CD14-positive monocyte (primary cell): ENCODE results near the gene ZRSR2. TPM values are rescaled to one million over a fixed set of nuclear protein-coding genes. Genes with fewer than 3 reads are reported as not detected.

Source experiments
- DNase-seq, 3 donors: peaks; one replicate each; pipeline ENCODE4 v3.0.0-alpha.2; 2011 to 2022
- H2AFZ ChIP-seq: 2 replicates; pipeline ENCODE4 v1.6.0; 2012; ENCODE audit warnings: mild to moderate bottlenecking, low read depth, low read length, inconsistent platforms; ENCODE audit not compliant: insufficient read depth, poor library complexity, severe bottlenecking
- H3K27ac ChIP-seq, 2 donors: 1 replicate in 1 of 2; 2 replicates in 1 of 2; pipeline ENCODE4 v1.5.1; 2012 to 2013; ENCODE audit warnings: low read length in 2 of 2, control low read depth in 1 of 2, inconsistent platforms in 1 of 2, low read depth in 1 of 2, mild to moderate bottlenecking in 1 of 2
- H3K27me3 ChIP-seq, 2 donors: one replicate each; pipeline versions ENCODE4 v1.6.0 to v1.6.1; 2011 to 2013; ENCODE audit warnings: low read length in 2 of 2; ENCODE audit not compliant: control insufficient read depth in 2 of 2, insufficient read depth in 2 of 2
- H3K36me3 ChIP-seq, 2 donors: replicated peaks in 1 of 2; 1 replicate in 1 of 2; 2 replicates in 1 of 2; pipeline versions ENCODE4 v1.5.1 to v1.6.1; 2012 to 2013; ENCODE audit warnings: low read length in 2 of 2, control low read depth in 1 of 2, inconsistent platforms in 1 of 2, mild to moderate bottlenecking in 1 of 2; ENCODE audit not compliant: insufficient read depth in 2 of 2, control insufficient read depth in 1 of 2
- H3K4me1 ChIP-seq, 2 donors: 1 replicate in 1 of 2; 2 replicates in 1 of 2; pipeline versions ENCODE4 v1.5.1 to v1.6.1; 2012 to 2013; ENCODE audit warnings: low read length in 2 of 2, control low read depth in 1 of 2, inconsistent platforms in 1 of 2, mild to moderate bottlenecking in 1 of 2, moderate library complexity in 1 of 2; ENCODE audit not compliant: insufficient read depth in 2 of 2, control insufficient read depth in 1 of 2
- H3K4me2 ChIP-seq: replicated peaks from 2 replicates; pipeline ENCODE3; 2012; ENCODE audit warnings: low read length, moderate library complexity, mild to moderate bottlenecking; ENCODE audit not compliant: poor library complexity, severe bottlenecking; ENCODE audit errors: extremely low read depth
- H3K4me3 ChIP-seq, 3 experiments: fragments of 200-600 bp in 1 of 3; sonication (generic) in 1 of 3; replicated peaks in 1 of 3; 1 replicate in 2 of 3; 2 replicates in 1 of 3; pipeline ENCODE4 v1.5.1; 2011 to 2013; ENCODE audit warnings: low read length in 3 of 3, mild to moderate bottlenecking in 3 of 3, control low read depth in 2 of 3, low read depth in 2 of 3, inconsistent platforms in 1 of 3, moderate library complexity in 1 of 3
- H3K79me2 ChIP-seq: 2 replicates; pipeline ENCODE4 v1.6.0; 2012; ENCODE audit warnings: mild to moderate bottlenecking, control low read depth, inconsistent platforms, low read length, moderate library complexity; ENCODE audit not compliant: insufficient read depth
- H3K9ac ChIP-seq: 2 replicates; pipeline ENCODE4 v1.6.0; 2017; ENCODE audit warnings: low read length, mild to moderate bottlenecking; ENCODE audit not compliant: insufficient read depth, poor library complexity, severe bottlenecking
- H3K9me3 ChIP-seq, 2 donors: replicated peaks in 1 of 2; 1 replicate in 1 of 2; 2 replicates in 1 of 2; pipeline versions ENCODE4 v1.5.1 to v1.6.1; 2012 to 2013; ENCODE audit warnings: low read length in 2 of 2, control low read depth in 1 of 2; ENCODE audit not compliant: control insufficient read depth in 1 of 2, insufficient read depth in 1 of 2
- H4K20me1 ChIP-seq: 2 replicates; pipeline ENCODE4 v1.6.0; 2012; ENCODE audit warnings: mild to moderate bottlenecking, low read length, control low read depth, moderate library complexity; ENCODE audit not compliant: insufficient read depth
- H3K27ac Mint-ChIP-seq, 7 donors: one replicate each; pipeline ENCODE4 v1.8.0; 2020; ENCODE audit warnings: mild to moderate bottlenecking in 7 of 7, mixed read lengths in 7 of 7, moderate library complexity in 6 of 7, inconsistent platforms in 2 of 7
- H3K27me3 Mint-ChIP-seq, 3 donors: one replicate each; pipeline ENCODE4 v1.8.0; 2021 to 2022; ENCODE audit warnings: low read depth in 3 of 3, mild to moderate bottlenecking in 3 of 3, mixed read lengths in 3 of 3, moderate library complexity in 3 of 3, inconsistent platforms in 1 of 3
- H3K36me3 Mint-ChIP-seq, 2 donors: one replicate each; pipeline ENCODE4 v1.8.0; 2020; ENCODE audit warnings: mixed read lengths in 2 of 2, inconsistent platforms in 1 of 2, mild to moderate bottlenecking in 1 of 2
- H3K4me1 Mint-ChIP-seq: one replicate; pipeline ENCODE4 v1.8.0; 2020; ENCODE audit warnings: mild to moderate bottlenecking, mixed read lengths
- H3K4me3 Mint-ChIP-seq, 2 donors: one replicate each; pipeline ENCODE4 v1.8.0; 2020; ENCODE audit warnings: mild to moderate bottlenecking in 2 of 2, mixed read lengths in 2 of 2, moderate library complexity in 1 of 2
- H3K9me3 Mint-ChIP-seq, 7 donors: one replicate each; pipeline ENCODE4 v1.8.0; 2020 to 2022; ENCODE audit warnings: mixed read lengths in 7 of 7, mild to moderate bottlenecking in 6 of 7, moderate library complexity in 6 of 7, inconsistent platforms in 2 of 7
- CTCF ChIP-seq: fragments of 200-600 bp; IDR thresholded peaks from one replicate; pipeline ENCODE4 v1.8.0; 2022; ENCODE audit warnings: antibody characterized with exemption, mild to moderate bottlenecking
- WGBS: methylation state at CpG from one replicate; pipeline ENCODE4 v1.1.5; 2013; ENCODE audit warnings: missing lambda C conversion rate; ENCODE audit not compliant: insufficient coverage; 5-methylcytosine and 5-hydroxymethylcytosine counted together
- intact Hi-C, 2 donors: fragments of 100-400 bp; cut with micrococcal nuclease; formaldehyde crosslinking; loops; one replicate each; pipeline versions ENCODE4 v1.15.0 to v1.15.1; 2023
- polyA plus RNA-seq, 3 donors: library from polyadenylated mRNA; depleted of rRNA in 1 of 3; unstranded in 2 of 3; stranded (reverse) in 1 of 3; fragments of 300-500 nt in 2 of 3; fragments of >200 nt in 1 of 3; fragmentation: Illumina TruSeq in 2 of 3; gene quantifications; 1 replicate in 2 of 3; 2 replicates in 1 of 3; pipeline ENCODE4 v1.2.3, GENCODE V29; 2012 to 2021

ZRSR2 gene
- polyA plus RNA-seq, 3 donors = 9.3 to 32.1 (median 11.2) TPM

- Histone ChIP-seq H3K4me2 (peak overlapping the region; percentile 88), H3K27ac (peak overlapping the region; percentile 99 to 100), H3K4me3 (peak overlapping the region; percentile 14 to 81 (median 48)), H4K20me1 (peaks cover 21% of the 10 kb centered on the region), H2AFZ (peak overlapping the region; percentile 4), H3K9ac (peak overlapping the region; percentile 96), H3K4me1 (peaks cover 21 to 56% of the 10 kb centered on the region in 2 donors), H3K36me3 (peaks cover under 1 to 10% of the 10 kb centered on the region in 2 donors), H3K27me3 (peaks cover 0 to 45% of the 10 kb centered on the region in 2 donors), H3K9me3 (no peaks in the 10 kb centered on the region), H3K79me2 (peaks cover 26% of the 10 kb centered on the region)
- peak in 1 of 3 donors; percentile 9 for DNase-seq
- peak overlapping the region; percentile 99 to 100 (median 100) for H3K27ac Mint-ChIP-seq
- intact Hi-C loops = loop anchor here (10.0 kb wide), 4 partner anchors 52 to 258 kb away; no protein-coding TSS in a partner anchor
- H3K4me3 Mint-ChIP-seq = peak overlapping the region; percentile 66 to 88
- TF ChIP-seq CTCF = no peak
- peaks cover 0 to 12% (median 2%) of the 10 kb centered on the region in 7 donors for H3K9me3 Mint-ChIP-seq
- H3K4me1 Mint-ChIP-seq = peaks cover 26% of the 10 kb centered on the region
- WGBS = no CpG with 5 or more reads among the region's 1 CpG
- H3K27me3 Mint-ChIP-seq = peaks cover 0 to 47% (median 1%) of the 10 kb centered on the region in 3 donors
- peaks cover 8 to 24% of the 10 kb centered on the region in 2 donors for H3K36me3 Mint-ChIP-seq
Measured at GRCh38 chrX:15856636-15857035, 66.4 kb downstream of the ZRSR2 start.

- Histone ChIP-seq H3K4me2 (no peak overlapping the region), H3K79me2 (peaks cover 12% of the 10 kb centered on the region), H3K9me3 (no peaks in the 10 kb centered on the region), H3K9ac (no peak overlapping the region), H4K20me1 (peaks cover 10% of the 10 kb centered on the region), H3K4me3 (no peak overlapping the region), H3K36me3 (no peaks in the 10 kb centered on the region), H3K27ac (no peak overlapping the region), H2AFZ (no peak overlapping the region), H3K4me1 (peaks cover 14 to 42% of the 10 kb centered on the region in 2 donors), H3K27me3 (peaks cover 0 to 43% of the 10 kb centered on the region in 2 donors)
- Mint-ChIP-seq H3K27me3 (peaks cover 0 to 49% (median 1%) of the 10 kb centered on the region in 3 donors), H3K4me1 (peaks cover 14% of the 10 kb centered on the region), H3K27ac (no peak overlapping the region), H3K9me3 (peaks cover 0 to 12% (median 2%) of the 10 kb centered on the region in 7 donors), H3K4me3 (no peak overlapping the region), H3K36me3 (peaks cover 1 to 12% of the 10 kb centered on the region in 2 donors)
- no CpG with 5 or more reads among the region's 1 CpG for WGBS
- no peak for DNase-seq
- intact Hi-C loops = loop anchor here (10.0 kb wide), 4 partner anchors 53 to 257 kb away; no protein-coding TSS in a partner anchor
- no peak for TF ChIP-seq CTCF
Measured at GRCh38 chrX:15858051-15858450, 67.8 kb downstream of the ZRSR2 start.
